ENCODE measurements around the gene SPON1.
"Not testable (repeated sequence)": the region's sequence is repeated elsewhere in the genome, so short reads cannot be mapped to it uniquely, and the experiment has no call there.

SPON1 gene

GRCh38 chr11:13984616-13985450 is 22.3 kb downstream of the SPON1 start:
- DNase-seq = no peak

GRCh38 chr11:13986695-13987094 is 24.2 kb downstream of the SPON1 start:
- DNase-seq = not testable (repeated sequence)

- DNase-seq = not testable (repeated sequence)
Measured at GRCh38 chr11:13992158-13992856, 29.8 kb downstream of the SPON1 start.

- DNase-seq = no peak
Measured at GRCh38 chr11:13993096-13993765, 30.7 kb downstream of the SPON1 start.

- no peak for DNase-seq
Measured at GRCh38 chr11:13997881-13998280, 35.4 kb downstream of the SPON1 start.

GRCh38 chr11:13999704-14000103 is 37.2 kb downstream of the SPON1 start:
- DNase-seq = no peak

- DNase-seq = no peak
Measured at GRCh38 chr11:14001597-14001996, 39.1 kb downstream of the SPON1 start.

- no peak for DNase-seq
Measured at GRCh38 chr11:14007566-14007965, 45.0 kb downstream of the SPON1 start.

GRCh38 chr11:14010665-14011064 is 48.1 kb downstream of the SPON1 start:
- DNase-seq = no peak

GRCh38 chr11:14012846-14013245 is 50.3 kb downstream of the SPON1 start:
- DNase-seq = no peak

GRCh38 chr11:14015711-14016110 is 53.2 kb downstream of the SPON1 start:
- no peak for DNase-seq

GRCh38 chr11:14018441-14018840 is 55.9 kb downstream of the SPON1 start:
- no peak for DNase-seq

GRCh38 chr11:14021738-14022137 is 59.2 kb downstream of the SPON1 start:
- DNase-seq = no peak

GRCh38 chr11:14022251-14022650 is 59.7 kb downstream of the SPON1 start:
- no peak for DNase-seq

- DNase-seq = no peak
Measured at GRCh38 chr11:14022821-14023220, 60.3 kb downstream of the SPON1 start.

GRCh38 chr11:14026961-14027360 is 64.4 kb downstream of the SPON1 start:
- no peak for DNase-seq

GRCh38 chr11:14027525-14027924 is 65.0 kb downstream of the SPON1 start:
- DNase-seq = no peak

GRCh38 chr11:14029440-14029839 is 66.9 kb downstream of the SPON1 start:
- no peak for DNase-seq

- no peak for DNase-seq
Measured at GRCh38 chr11:14029971-14030920, 67.7 kb downstream of the SPON1 start.

GRCh38 chr11:14035526-14035925 is 73.0 kb downstream of the SPON1 start:
- DNase-seq = not testable (repeated sequence)

GRCh38 chr11:14036469-14036868 is 73.9 kb downstream of the SPON1 start:
- DNase-seq = no peak

GRCh38 chr11:14041040-14041439 is 78.5 kb downstream of the SPON1 start:
- no peak for DNase-seq

- DNase-seq = no peak
Measured at GRCh38 chr11:14041565-14041964, 79.0 kb downstream of the SPON1 start.
